Activated naive CD8-positive, alpha-beta T cell (primary cell): ENCODE data around the gene JAKMIP1.

Experiments used
- H3K27ac Mint-ChIP-seq: one replicate; pipeline ENCODE4 v1.8.0; 2021; ENCODE audit warnings: mixed read lengths
- H3K27me3 Mint-ChIP-seq: one replicate; pipeline ENCODE4 v1.8.0; 2021; ENCODE audit warnings: mixed read lengths
- H3K36me3 Mint-ChIP-seq: one replicate; pipeline ENCODE4 v1.8.0; 2021; ENCODE audit warnings: mixed read lengths
- H3K4me1 Mint-ChIP-seq: one replicate; pipeline ENCODE4 v1.8.0; 2021; ENCODE audit warnings: low read depth, mixed read lengths
- H3K4me3 Mint-ChIP-seq: one replicate; pipeline ENCODE4 v1.8.0; 2021; ENCODE audit warnings: mild to moderate bottlenecking, mixed read lengths
- H3K9me3 Mint-ChIP-seq: one replicate; pipeline ENCODE4 v1.8.0; 2021; ENCODE audit warnings: low read depth, mixed read lengths

JAKMIP1 gene

GRCh38 chr4:6027392-6027791 is 173.0 kb downstream of the JAKMIP1 start:
- H3K4me3 Mint-ChIP-seq, result no peak overlapping the region
- no peaks in the 10 kb centered on the region for H3K36me3 Mint-ChIP-seq
- no peaks in the 10 kb centered on the region for H3K9me3 Mint-ChIP-seq
- peaks cover 8% of the 10 kb centered on the region for H3K27me3 Mint-ChIP-seq
- H3K4me1 Mint-ChIP-seq, result no peaks in the 10 kb centered on the region
- no peak overlapping the region for H3K27ac Mint-ChIP-seq

GRCh38 chr4:6024313-6024960 is 175.9 kb downstream of the JAKMIP1 start:
- Mint-ChIP-seq H3K27ac (no peak overlapping the region), H3K4me3 (no peak overlapping the region), H3K4me1 (no peaks in the 10 kb centered on the region), H3K27me3 (peaks cover 10% of the 10 kb centered on the region), H3K36me3 (no peaks in the 10 kb centered on the region), H3K9me3 (no peaks in the 10 kb centered on the region)

GRCh38 chr4:6023731-6024130 is 176.6 kb downstream of the JAKMIP1 start:
- Mint-ChIP-seq H3K36me3 (no peaks in the 10 kb centered on the region), H3K27me3 (peaks cover 9% of the 10 kb centered on the region), H3K27ac (no peak overlapping the region), H3K9me3 (no peaks in the 10 kb centered on the region), H3K4me1 (no peaks in the 10 kb centered on the region), H3K4me3 (no peak overlapping the region)

GRCh38 chr4:6022607-6023288 is 177.6 kb downstream of the JAKMIP1 start:
- Mint-ChIP-seq H3K27ac (no peak overlapping the region), H3K4me1 (no peaks in the 10 kb centered on the region), H3K9me3 (no peaks in the 10 kb centered on the region), H3K36me3 (no peaks in the 10 kb centered on the region), H3K4me3 (no peak overlapping the region), H3K27me3 (peaks cover 8% of the 10 kb centered on the region)

DNA sequence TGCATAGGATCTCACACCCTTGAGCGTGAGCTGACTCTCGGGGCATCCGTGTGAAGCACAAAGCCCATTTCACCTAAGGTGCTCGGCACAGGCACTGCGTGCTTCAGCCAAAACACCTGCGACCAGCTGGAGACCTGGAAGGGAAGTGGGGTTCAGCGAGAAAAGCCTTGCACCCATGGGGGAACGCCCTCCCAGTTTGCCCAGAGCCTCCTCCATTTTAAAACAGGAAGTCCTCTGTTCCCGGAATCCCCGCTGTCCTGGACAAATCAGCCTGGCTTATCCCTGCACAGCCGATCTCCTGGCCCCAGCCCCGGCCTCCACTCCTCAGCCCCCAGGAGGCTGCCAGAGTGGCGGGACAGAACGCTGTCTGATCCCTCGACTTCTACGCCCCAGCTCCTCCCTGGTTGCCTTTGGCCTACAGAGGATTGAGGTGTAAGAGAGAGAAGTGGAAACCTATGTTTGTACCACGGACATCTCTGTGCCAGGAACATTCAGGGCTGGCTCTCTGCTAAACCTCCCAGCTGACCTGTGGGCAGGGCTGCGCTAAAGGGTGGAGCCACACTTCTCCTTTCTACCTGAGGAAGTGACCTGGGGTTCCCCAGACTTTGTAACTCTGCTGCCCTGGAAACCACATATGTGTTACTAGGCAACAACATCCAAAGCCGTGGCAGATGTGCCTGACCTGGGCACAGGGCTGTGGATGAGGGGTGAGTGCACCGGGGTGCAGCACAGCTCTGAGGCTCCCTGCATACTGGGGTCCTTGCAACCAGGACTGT is 178.3 kb downstream of the JAKMIP1 start:
- H3K9me3 Mint-ChIP-seq, result no peaks in the 10 kb centered on the region
- H3K4me1 Mint-ChIP-seq, result no peaks in the 10 kb centered on the region
- H3K4me3 Mint-ChIP-seq, result no peak overlapping the region
- H3K36me3 Mint-ChIP-seq, result no peaks in the 10 kb centered on the region
- peaks cover 8% of the 10 kb centered on the region for H3K27me3 Mint-ChIP-seq
- no peak overlapping the region for H3K27ac Mint-ChIP-seq

DNA sequence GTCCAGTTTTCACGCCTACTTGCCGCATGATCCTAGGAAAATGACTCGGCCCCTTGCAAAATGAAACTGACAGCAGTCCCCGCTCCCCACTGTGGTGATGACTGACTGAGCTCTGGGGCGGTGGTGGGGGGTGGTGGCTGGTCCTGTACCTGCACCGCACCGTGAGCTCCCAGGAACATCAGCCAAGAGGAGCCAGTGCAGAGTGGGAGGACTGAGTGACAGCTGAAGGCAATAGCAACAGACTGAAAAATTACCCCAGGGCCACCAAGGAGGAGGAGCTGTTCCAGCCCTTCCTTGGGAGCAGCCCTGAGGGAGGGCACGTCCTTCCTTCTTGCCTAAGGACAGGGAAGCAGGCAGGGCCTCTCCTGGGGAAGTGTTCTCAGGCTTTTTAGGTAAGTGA is 179.7 kb downstream of the JAKMIP1 start:
- H3K9me3 Mint-ChIP-seq, result no peaks in the 10 kb centered on the region
- H3K27me3 Mint-ChIP-seq, result peaks cover 6% of the 10 kb centered on the region
- H3K4me1 Mint-ChIP-seq, result no peaks in the 10 kb centered on the region
- H3K27ac Mint-ChIP-seq, result no peak overlapping the region
- H3K4me3 Mint-ChIP-seq, result no peak overlapping the region
- no peaks in the 10 kb centered on the region for H3K36me3 Mint-ChIP-seq

- H3K4me3 Mint-ChIP-seq, result no peak overlapping the region
- no peak overlapping the region for H3K27ac Mint-ChIP-seq
- H3K4me1 Mint-ChIP-seq, result no peaks in the 10 kb centered on the region
- H3K36me3 Mint-ChIP-seq, result no peaks in the 10 kb centered on the region
- no peaks in the 10 kb centered on the region for H3K9me3 Mint-ChIP-seq
- H3K27me3 Mint-ChIP-seq, result peaks cover 6% of the 10 kb centered on the region
Observed at GRCh38 chr4:6019316-6020263, 180.8 kb downstream of the JAKMIP1 start.

DNA sequence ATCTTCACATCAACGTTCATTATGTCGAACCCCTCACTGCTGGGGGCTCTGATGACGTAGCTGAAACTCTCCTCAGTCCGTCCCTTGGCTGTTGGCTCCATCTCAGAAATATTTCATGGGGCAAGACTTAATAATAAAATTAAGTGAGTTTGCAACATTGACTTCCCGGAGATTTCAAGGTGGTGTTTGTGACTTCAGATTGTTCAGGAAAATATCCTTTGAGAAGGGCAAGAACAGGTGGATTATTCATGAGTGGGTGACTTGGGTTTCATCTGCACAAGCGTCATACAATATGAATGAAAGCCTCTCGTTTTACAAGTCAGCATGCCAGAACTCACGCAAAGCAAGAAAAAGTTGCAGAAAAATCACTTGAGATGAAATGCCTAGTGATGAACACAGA is 182.0 kb downstream of the JAKMIP1 start, which contains the start of gene C4orf50:
Gene C4orf50 (minus strand): TSS at position 101 of the 400 bp plus-strand sequence.
- Mint-ChIP-seq H3K36me3 (no peaks in the 10 kb centered on the region), H3K4me1 (no peaks in the 10 kb centered on the region), H3K27me3 (peaks cover 1% of the 10 kb centered on the region), H3K4me3 (no peak within 1 kb of the TSS), H3K27ac (no peak within 1 kb of the TSS), H3K9me3 (no peaks in the 10 kb centered on the region)

GRCh38 chr4:6017800-6018199 is 182.5 kb downstream of the JAKMIP1 start:
- Mint-ChIP-seq H3K27me3 (peaks cover 1% of the 10 kb centered on the region), H3K4me3 (no peak overlapping the region), H3K36me3 (no peaks in the 10 kb centered on the region), H3K27ac (no peak overlapping the region), H3K4me1 (no peaks in the 10 kb centered on the region), H3K9me3 (no peaks in the 10 kb centered on the region)

GRCh38 chr4:6017030-6017429 is 183.3 kb downstream of the JAKMIP1 start:
- Mint-ChIP-seq H3K36me3 (no peaks in the 10 kb centered on the region), H3K9me3 (no peaks in the 10 kb centered on the region), H3K27ac (no peak overlapping the region), H3K27me3 (peaks cover 1% of the 10 kb centered on the region), H3K4me1 (no peaks in the 10 kb centered on the region), H3K4me3 (no peak overlapping the region)

DNA sequence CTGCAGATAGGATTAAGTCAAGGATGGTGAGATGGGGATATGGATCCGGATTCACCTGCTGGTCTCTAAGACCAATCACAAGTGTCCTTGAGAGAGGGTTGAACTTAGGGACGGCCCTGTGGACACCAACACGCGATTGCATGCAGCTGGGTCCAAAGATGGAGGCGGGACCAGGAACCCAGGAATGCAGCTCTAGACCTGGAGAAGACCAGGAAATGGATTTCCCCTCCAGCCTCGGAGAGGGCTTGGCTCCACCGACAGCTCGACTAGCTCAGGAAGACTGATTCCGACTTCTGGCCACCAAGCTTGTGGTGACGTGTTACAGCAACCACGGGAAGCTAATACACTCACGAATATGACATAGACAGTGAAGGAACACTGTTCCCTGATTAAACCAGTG is 186.8 kb downstream of the JAKMIP1 start:
- no peaks in the 10 kb centered on the region for H3K4me1 Mint-ChIP-seq
- H3K36me3 Mint-ChIP-seq, result no peaks in the 10 kb centered on the region
- no peak overlapping the region for H3K4me3 Mint-ChIP-seq
- H3K9me3 Mint-ChIP-seq, result no peaks in the 10 kb centered on the region
- no peak overlapping the region for H3K27ac Mint-ChIP-seq
- peaks cover 7% of the 10 kb centered on the region for H3K27me3 Mint-ChIP-seq

- no peaks in the 10 kb centered on the region for H3K9me3 Mint-ChIP-seq
- H3K27ac Mint-ChIP-seq, result no peak overlapping the region
- H3K27me3 Mint-ChIP-seq, result peaks cover 12% of the 10 kb centered on the region
- H3K36me3 Mint-ChIP-seq, result no peaks in the 10 kb centered on the region
- no peak overlapping the region for H3K4me3 Mint-ChIP-seq
- H3K4me1 Mint-ChIP-seq, result no peaks in the 10 kb centered on the region
Observed at GRCh38 chr4:6012200-6012599, 188.1 kb downstream of the JAKMIP1 start.

- Mint-ChIP-seq H3K4me3 (no peak overlapping the region), H3K27ac (no peak overlapping the region), H3K27me3 (peaks cover 17% of the 10 kb centered on the region), H3K4me1 (no peaks in the 10 kb centered on the region), H3K36me3 (no peaks in the 10 kb centered on the region), H3K9me3 (no peaks in the 10 kb centered on the region)
Observed at GRCh38 chr4:6011686-6012085, 188.7 kb downstream of the JAKMIP1 start.

GRCh38 chr4:6011271-6011671 is 189.1 kb downstream of the JAKMIP1 start:
- H3K4me1 Mint-ChIP-seq, result no peaks in the 10 kb centered on the region
- H3K36me3 Mint-ChIP-seq, result no peaks in the 10 kb centered on the region
- H3K27me3 Mint-ChIP-seq, result peaks cover 17% of the 10 kb centered on the region
- no peak overlapping the region for H3K27ac Mint-ChIP-seq
- H3K4me3 Mint-ChIP-seq, result no peak overlapping the region
- no peaks in the 10 kb centered on the region for H3K9me3 Mint-ChIP-seq
